ENCODE measurements around the gene XKRX.

The XKRX gene

GRCh38 chrX:100883654-100884053 is 45.1 kb downstream of the XKRX start:
- DNase-seq = no peak

DNA sequence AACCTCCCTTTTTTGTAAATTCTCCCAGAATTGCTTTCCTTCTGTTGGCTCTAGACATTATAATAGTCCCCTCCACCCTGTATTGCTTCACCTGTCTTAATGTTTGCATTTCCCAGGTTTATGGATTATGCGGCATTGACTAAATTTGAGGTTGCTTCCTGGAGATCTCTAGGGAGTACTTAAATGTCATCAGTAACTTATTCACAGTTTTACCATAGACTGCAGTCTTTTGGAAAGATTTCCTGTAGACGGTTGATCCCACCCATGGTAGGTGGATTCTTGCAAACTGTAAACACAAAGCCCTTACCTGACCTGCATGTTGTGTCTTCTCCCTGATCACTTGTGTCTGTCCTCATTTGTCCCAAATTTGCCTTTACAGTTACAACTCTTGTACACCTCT is 48.3 kb downstream of the XKRX start:
- DNase-seq = no peak

- DNase-seq = no peak
Measured at GRCh38 chrX:100874325-100874724, 54.4 kb downstream of the XKRX start, which contains the start of gene NOX1. Gene NOX1, minus strand, starts transcription at chrX:100874359. Its CDS starts 220 bp downstream, at chrX:100874139.

DNA sequence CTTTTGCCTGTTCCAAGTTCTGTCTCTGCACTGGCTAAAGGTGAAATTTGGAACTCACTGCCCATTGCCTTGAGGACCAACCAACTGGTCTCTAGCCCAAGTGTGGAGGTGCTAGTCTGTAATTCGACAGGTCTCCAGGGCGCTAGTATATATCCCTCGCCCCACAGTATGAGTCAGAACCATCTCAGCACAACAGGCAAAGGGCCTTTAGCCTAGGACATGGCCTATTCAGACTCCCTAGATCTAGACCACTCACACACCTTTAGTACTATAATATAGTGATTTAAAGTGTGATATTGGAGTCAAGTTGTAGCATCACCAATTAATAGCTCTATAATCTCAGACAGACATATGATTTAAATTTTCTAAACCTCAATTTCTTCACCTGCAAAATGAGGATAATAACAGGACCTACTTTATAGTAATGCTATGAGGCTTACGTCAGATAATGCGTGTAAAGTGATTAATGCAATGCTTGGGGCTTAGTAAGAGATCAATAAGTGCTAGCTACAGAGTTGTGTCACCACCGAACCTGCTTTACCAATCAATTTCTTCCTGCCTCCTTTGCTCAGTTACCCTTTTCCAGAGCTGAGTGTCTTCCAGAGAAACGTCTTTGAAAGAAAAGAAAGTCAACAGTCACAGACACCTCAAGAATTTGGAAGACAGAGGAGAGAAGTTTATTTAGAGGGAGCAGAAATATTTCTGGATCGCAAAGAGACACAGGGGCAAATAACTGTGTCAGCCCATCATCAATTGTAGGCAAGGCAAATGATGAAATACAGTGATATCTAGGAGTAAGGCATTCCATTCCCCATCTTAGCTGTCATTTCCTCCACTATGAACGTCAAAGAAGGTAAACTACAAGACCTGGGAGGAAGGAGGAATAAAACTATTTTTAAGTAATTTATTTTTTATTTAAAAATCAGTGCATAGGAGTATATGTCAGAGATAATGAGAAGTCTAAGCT is 56.8 kb downstream of the XKRX start:
- DNase-seq = no peak

DNA sequence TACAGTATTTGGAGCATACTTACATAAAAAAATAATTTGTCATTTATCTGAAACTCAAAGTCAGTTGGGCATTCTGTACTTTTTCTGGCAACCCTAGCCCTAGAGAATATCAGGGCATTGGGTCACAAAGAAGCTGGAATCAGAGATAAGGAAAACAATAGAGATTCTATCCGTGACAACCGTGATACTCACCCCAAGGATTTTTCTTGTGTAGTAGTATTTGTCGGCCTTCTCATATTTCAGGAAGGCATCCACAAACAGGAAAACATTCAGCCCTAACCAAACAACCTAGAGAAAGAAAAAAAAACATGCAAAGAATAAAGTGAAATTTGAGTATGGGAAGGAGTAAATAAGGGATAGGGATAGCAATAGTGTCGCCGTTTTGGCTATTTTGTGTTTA is 58.2 kb downstream of the XKRX start:
- no peak for DNase-seq

DNA sequence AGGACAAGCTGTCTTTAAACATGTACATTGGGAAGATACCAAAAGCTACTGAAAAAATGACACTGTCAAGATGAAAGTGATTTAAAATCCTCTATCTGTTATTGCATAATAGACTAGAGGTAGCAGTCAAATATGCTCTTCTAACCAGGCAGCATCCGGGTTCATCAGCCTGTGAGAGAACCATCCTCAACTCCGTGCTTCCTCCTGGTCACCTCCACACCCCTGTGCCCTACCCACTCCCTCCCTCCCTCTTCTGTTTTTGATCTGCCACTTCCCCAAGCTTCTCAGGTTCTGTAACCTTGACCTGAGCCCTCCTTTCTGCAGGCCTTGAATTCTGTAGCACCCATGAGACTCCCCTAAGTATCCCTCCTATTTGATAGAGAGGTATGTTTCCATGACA is 60.4 kb downstream of the XKRX start:
- DNase-seq = no peak

GRCh38 chrX:100864657-100865391 is 63.9 kb downstream of the XKRX start:
- DNase-seq = no peak

Measured in activated CD4-positive, CD25-positive, alpha-beta regulatory T cell (primary cell).